ENCODE data around the gene DLG3. TPM values are rescaled to one million over a fixed set of nuclear protein-coding genes. Genes with fewer than 3 reads are reported as not detected.

The DLG3 gene
- total and polyA plus RNA-seq, 2 of the 8 experiments (the other 6 are each of a cell fraction or from before 2014, with no cell fraction given) = 29.2 to 63.8 TPM

GRCh38 chrX:70552130-70552704 is 107.6 kb downstream of the DLG3 start:
- Histone ChIP-seq H4K5ac (ENCODE audit: insufficient read length, low read depth, low read length) (no peak overlapping the region), H3K9ac (replicated peaks in 1 of 4; ENCODE audit: extremely low read depth in 1 of 4, low read depth in 3 of 4, low read length in 3 of 4) (no peak overlapping the region), H3K36me3 (ENCODE audit: control insufficient read depth in 2 of 4, insufficient read depth in 4 of 4, low read length in 3 of 4) (no peaks in the 10 kb centered on the region), H3K4me3 (ENCODE audit: extremely low read depth in 1 of 4, insufficient read depth in 2 of 4, low read depth in 3 of 4, low read length in 4 of 4) (no peak overlapping the region), H3K4me2 (ENCODE audit: insufficient read depth in 1 of 2, low read depth in 2 of 2, low read length in 2 of 2) (no peak overlapping the region), H3K4me1 (replicated peaks in 1 of 4; ENCODE audit: control insufficient read depth in 3 of 4, insufficient read depth in 4 of 4, low read length in 3 of 4) (no peaks in the 10 kb centered on the region), H3K18ac (ENCODE audit: extremely low read depth, low read length) (no peak overlapping the region), H2BK12ac (ENCODE audit: low read depth, low read length) (no peak overlapping the region), H2AK5ac (ENCODE audit: low read depth, low read length) (no peak overlapping the region), H4K8ac (ENCODE audit: extremely low read depth, insufficient read depth, low read length) (no peak overlapping the region), H3K27ac (ENCODE audit: low read depth, low read length) (no peak overlapping the region), H3K56ac (replicated peaks; ENCODE audit: insufficient read length, low read depth, low read length) (no peak overlapping the region), H4K91ac (replicated peaks; ENCODE audit: insufficient read length, low read length) (no peak overlapping the region), H3K9me3 (ENCODE audit: insufficient read depth in 2 of 2, low read depth in 1 of 2, low read length in 1 of 2) (no peaks in the 10 kb centered on the region), H3K4ac (replicated peaks; ENCODE audit: insufficient read length, low read depth, low read length) (no peak overlapping the region), H3K23me2 (ENCODE audit: low read depth, low read length) (no peaks in the 10 kb centered on the region), H3K23ac (ENCODE audit: insufficient read length) (no peak overlapping the region), H3K14ac (ENCODE audit: insufficient read length) (no peak overlapping the region), H3K79me1 (ENCODE audit: low read depth, low read length) (no peaks in the 10 kb centered on the region), H2BK5ac (ENCODE audit: low read depth, low read length) (no peak overlapping the region), H2BK15ac (ENCODE audit: low read length) (no peak overlapping the region), H2BK120ac (replicated peaks; ENCODE audit: low read depth, low read length) (no peak overlapping the region), H4K20me1 (replicated peaks in 1 of 2; ENCODE audit: control insufficient read depth in 1 of 2, insufficient read depth in 2 of 2, low read length in 2 of 2) (no peaks in the 10 kb centered on the region), H3K27me3 (replicated peaks in 1 of 4; ENCODE audit: control insufficient read depth in 3 of 4, extremely low read depth in 1 of 4, insufficient read depth in 3 of 4, low read length in 3 of 4) (no peaks in the 10 kb centered on the region), H2AFZ (ENCODE audit: low read length) (no peak overlapping the region), H2BK20ac (ENCODE audit: low read length) (no peak overlapping the region), H3K79me2 (ENCODE audit: control insufficient read depth in 1 of 2, insufficient read depth in 2 of 2, low read length in 2 of 2) (no peaks in the 10 kb centered on the region)
- no peak for FAIRE-seq
- no peak for DNase-seq (ENCODE audit: low read depth in 1 of 2, low spot score in 2 of 2)
- 90% methylated on average over 7 of the region's 7 CpGs; no CpG with 5 or more reads in 1 of the 2 experiments for WGBS, 2 experiments (ENCODE audit: extremely low coverage in 1 of 2, insufficient coverage in 1 of 2, insufficient read length in 1 of 2, insufficient replicate concordance in 2 of 2, low coverage in 1 of 2, low lambda C conversion rate in 2 of 2, missing lambda C conversion rate in 1 of 2)
- POLR2A ChIA-PET (ENCODE audit: partially characterized antibody) = no interaction called here
- CTCF ChIA-PET (ENCODE audit: partially characterized antibody) = interaction anchor here (1.1 kb wide), 1 partner anchor 26 kb away, joined by 3 read pairs; no protein-coding TSS in a partner anchor
- TF ChIP-seq BACH1 (IDR thresholded peaks at IDR 0.05; ENCODE audit: low read length) (no peak), RFX5 (IDR thresholded peaks at IDR 0.05; ENCODE audit: borderline replicate concordance, low read depth, low read length) (no peak), FOSL1 (IDR thresholded peaks at IDR 0.05; ENCODE audit: insufficient read depth, low read depth, low read length) (no peak), KDM4A (IDR thresholded peaks at IDR 0.05; ENCODE audit: low read depth, low read length, severe bottlenecking) (no peak), CHD2 (IDR thresholded peaks at IDR 0.05; ENCODE audit: low read length) (no peak), NANOG (IDR thresholded peaks at IDR 0.05; ENCODE audit: insufficient read depth, low read depth, low read length, poor library complexity, severe bottlenecking) (no peak), KDM1A (IDR thresholded peaks at IDR 0.05; ENCODE audit: borderline replicate concordance, low read length) (no peak), MAFK (IDR thresholded peaks at IDR 0.05; ENCODE audit: low read depth, low read length) (no peak), YY1 (IDR thresholded peaks at IDR 0.05; ENCODE audit: low read depth, low read length) (no peak), SIX5 (IDR thresholded peaks at IDR 0.05; ENCODE audit: low read depth, low read length) (no peak), KDM5A (IDR thresholded peaks at IDR 0.05; ENCODE audit: low read length) (no peak), ATF2 (IDR thresholded peaks at IDR 0.05; ENCODE audit: low read length) (no peak), TEAD4 (IDR thresholded peaks at IDR 0.05; ENCODE audit: low read depth, low read length) (no peak)
